DMS53 (cell line): ENCODE results near the gene CHN2.
"Not testable (repeated sequence)": the region's sequence is repeated elsewhere in the genome, so short reads cannot be mapped to it uniquely, and the experiment has no call there.

ENCODE experiments used
- DNase-seq: peaks from one replicate; lab custom pipeline; 2025; lab: John Stamatoyannopoulos, UW

CHN2 gene

DNA sequence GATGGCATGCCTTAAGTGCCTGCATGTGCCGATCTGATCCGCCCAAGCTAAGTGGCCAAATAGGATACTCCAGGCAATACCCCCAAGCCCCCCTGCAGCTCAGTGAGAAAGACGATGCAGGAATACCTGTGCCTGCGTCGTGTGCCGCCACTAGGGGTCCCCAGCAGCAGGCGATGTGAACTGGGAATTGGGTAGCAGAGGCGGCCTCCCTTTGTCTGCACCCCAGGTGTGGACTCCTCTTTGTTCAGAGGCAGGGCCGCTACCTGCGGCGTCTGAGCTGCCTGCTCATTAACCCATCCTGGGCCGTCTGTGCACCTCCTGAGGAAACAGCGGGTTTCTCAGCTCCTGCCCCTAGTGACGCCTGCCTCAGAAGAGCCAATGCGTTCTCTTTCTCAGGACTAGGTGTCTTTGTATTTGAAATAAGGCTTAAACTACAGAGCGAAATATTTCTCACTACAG, 4.8 kb upstream of the CHN2 start:
- peak; percentile 97 for DNase-seq

DNA sequence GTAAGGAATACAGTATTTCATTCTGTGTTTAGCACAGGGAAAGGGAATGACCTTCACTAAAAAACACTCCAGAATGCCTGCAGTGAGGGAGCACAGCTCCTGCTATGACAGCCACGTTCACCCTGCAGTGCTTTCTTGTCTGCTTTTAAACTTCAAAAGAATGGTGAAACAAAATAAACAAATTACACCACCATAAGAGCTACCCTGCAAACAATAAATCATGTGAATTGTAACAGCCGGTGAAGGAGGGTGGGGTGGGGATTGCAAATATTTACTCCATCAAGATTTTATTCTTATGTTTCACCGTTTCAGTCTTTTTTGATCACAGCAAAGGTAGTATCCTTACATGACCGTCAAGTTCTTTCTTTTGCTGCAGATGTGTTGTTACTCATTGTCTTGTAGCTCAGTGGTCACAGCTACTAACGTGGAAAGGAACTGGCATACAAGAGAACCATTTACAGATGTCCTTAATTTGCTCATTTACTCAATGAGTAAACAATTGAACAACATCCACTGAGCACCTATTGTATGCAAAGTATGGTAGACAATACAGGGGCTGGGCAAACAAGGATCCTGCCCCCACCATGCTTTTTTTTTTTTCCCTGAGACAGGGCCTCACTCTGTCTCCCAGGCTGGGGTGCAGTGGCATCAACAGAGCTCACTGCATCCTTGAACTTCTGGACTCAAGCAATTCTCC, 4.1 kb upstream of the CHN2 start:
- peak; percentile 86 for DNase-seq

DNA sequence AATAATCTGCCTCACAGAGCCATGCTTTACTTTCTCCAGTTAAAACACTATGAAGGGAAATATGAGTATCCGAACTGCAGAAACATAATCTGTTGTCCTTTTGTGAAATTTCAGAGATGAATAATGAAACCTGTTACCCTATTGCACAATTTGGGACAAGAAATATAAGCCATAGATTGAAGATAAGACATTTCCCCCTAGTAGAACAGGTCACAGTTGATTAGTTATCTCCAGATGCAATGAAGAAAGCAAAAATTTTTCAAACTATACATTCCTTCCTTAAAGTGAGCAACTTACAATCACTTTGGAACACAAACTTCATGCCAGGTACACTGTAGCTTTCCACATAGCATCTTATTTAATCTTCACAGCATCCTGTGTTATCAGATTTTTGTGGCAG, 2.3 kb upstream of the CHN2 start:
- no peak for DNase-seq

GRCh38 chr7:29192811-29193210, 1.8 kb upstream of the CHN2 start:
- DNase-seq: peak; percentile 18

GRCh38 chr7:29193316-29194205, 1.0 kb upstream of the CHN2 start:
- peak; percentile 79 for DNase-seq

- peak; percentile 92 for DNase-seq
Observed at GRCh38 chr7:29194206-29194593, 375 bp upstream of the CHN2 start.

DNA sequence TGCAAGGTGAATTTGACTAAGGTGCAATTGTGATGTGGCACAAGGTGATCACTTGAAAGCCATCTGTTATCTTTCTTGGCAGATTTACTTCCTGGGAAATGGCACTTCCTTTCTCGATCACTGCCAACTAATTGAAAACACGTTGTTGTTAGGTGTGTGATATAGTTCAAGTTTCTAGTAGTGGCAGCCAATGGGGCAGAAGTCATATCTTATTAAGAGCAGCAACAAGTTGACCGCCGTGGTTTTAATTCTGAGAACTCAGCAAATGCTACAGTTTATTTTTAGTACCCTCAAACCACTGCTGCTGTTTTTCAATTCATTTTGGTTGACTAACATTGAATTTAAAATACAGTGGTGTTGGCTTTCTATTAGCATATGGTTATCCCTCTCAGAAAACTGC, 1.6 kb downstream of the CHN2 start:
- peak; percentile 36 for DNase-seq

DNA sequence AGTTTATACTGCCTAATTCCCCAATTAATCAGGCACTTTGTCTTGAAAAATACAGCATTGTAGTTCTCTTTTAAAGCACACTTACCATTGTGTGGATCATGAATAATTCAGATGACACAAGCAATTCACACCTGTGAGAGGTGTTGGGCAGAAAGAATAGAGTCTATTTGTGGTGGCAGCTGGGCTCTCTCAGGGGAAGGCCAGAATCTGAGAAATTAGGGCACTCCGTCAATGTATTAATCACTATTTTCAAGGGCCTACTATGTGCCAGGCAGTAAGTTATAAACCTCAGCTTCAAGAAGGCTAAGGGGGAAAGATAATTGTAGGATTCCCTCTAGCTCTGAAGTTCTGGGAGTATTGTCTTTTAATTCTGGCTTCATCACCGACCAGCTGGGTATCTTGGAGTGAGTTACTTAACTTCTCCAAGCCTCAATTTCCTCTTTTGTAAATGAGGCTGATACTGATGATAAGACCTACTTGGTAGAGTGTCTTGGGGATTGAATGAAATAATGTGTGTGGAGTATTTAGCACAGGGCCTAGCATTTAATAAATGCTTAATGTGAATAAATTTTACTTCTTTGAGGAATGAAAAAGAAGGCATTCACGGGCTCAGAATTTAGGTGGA, 2.5 kb downstream of the CHN2 start:
- peak; percentile 24 for DNase-seq

GRCh38 chr7:29197916-29198315, 3.3 kb downstream of the CHN2 start:
- no peak for DNase-seq

GRCh38 chr7:29199776-29200175, 5.2 kb downstream of the CHN2 start:
- DNase-seq: no peak

DNA sequence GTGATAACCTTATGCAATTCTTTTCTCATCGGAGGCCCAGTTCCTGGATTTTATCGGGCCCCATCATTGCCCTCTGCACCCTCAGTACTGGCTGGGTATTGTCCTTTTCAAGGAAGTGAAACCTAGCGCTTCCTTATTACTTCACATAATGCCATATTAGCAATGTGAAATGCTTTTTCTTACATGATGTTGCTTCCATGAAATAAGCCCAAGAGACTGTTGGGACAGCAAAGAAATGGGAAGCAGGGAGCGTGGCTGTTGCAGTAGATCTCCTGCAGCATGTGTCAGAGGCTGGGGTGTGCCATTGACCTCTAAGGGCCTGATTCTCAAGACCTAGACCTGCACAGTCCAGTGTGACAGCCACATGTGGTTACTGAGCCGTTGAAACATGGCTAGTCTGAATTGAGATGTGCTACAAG, 8.1 kb downstream of the CHN2 start:
- no peak for DNase-seq

DNA sequence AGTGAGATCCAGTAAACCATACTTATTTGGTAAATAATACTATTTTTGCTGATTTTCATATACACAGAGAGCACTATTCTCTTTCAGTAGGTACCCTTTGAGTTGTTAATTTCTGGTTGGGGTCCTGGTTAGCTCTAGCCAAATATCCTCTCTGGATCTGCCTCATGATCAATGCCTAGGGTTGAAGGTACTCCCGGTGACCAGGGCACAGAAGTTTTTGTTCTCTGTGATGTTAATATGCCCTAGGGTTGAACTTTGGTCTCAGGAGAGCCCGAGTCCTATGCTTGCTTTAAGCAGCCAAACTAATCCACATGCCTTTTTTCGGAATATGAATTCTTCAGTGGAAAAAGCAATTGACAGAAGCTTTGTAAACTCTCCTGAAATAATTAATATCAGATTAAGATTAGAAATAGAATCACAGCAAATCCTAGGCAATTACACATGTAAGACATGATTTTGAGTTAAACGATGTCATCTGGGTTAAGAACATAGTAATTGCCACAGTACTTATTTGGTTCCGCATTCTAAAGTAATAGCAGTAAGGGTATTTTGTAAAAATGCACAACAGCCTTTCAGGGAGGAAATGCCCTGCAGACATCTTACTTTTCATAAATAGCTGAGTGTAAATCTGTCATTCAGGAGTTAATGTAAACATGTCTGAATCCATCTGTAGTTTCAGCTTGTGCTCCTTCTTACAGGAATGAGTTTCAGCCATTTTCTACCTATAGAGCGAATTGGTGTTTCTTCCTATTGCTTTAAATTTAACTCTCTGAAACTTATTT, 10.1 kb downstream of the CHN2 start:
- DNase-seq: no peak

DNA sequence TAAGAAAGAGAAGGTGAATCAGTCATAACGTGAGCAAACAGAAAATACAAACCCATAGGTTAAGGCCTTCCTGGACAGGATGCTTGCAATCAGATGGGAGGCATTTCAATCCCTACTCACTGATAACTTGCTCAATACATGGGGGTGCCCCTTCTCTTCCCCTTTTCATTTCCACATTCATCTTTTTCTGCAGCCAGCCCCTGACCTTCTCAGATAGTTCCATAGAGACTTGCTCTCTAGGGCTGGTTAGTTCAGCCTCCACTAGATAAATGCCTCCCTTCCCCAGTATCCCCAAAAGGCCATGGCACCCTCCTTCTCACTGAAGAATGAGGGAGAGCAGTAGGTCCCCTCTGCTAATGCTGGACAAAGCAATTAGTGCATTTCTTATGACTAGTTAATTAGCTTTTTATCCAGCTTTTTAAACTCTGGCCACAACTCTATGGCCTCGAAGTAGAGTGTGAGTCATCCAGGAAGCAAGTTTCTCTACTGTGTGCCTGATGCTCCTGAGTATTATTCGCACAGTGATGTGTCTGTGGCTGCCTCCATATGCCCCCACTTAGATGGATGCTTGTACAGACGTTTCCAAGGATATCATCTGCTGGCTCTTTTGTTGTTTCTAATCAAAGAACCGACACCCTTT, 12.7 kb downstream of the CHN2 start:
- DNase-seq: peak; percentile 79

GRCh38 chr7:29208410-29209250, 14.1 kb downstream of the CHN2 start:
- no peak for DNase-seq

GRCh38 chr7:29209745-29210144, 15.2 kb downstream of the CHN2 start:
- DNase-seq: no peak

- not testable (repeated sequence) for DNase-seq
Observed at GRCh38 chr7:29212736-29213135, 18.2 kb downstream of the CHN2 start.

DNA sequence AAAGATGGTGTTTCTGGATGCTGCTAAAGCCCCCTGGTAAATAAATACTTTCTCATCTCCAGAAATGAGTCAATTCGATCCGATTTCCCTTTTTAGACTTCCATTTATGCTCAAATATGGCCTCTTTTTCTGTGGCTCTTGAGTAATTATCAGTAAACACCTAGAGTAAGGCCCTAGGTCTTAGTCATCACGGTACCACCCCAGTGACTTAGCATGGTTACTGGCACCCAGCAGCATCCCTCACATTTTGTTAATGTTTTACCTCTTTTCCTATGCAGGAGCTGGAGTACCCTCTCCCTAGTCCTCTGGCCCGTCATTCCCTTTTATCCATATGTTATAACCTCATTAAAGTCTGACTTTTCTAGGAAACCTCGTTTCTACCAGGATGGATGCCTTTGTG, 19.5 kb downstream of the CHN2 start:
- DNase-seq: peak; percentile 58

DNA sequence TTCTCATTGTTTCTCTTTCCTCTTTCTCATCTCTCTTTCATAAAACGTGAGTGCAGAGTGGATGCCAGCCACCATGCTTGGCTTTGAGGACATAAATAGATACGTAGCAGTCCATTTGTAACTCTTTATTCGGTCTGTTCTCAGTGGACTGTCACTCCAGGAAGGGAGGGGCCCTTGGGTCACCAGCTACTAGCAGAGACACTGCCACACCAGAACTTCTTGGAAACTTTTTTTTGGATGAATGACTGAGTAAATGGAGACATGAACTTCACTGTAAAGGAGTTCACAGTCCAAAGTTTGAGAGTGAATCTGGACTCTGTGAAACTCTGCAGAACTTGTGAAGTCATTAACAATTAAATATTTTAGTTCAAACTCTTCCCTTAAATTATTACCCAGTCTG, 20.2 kb downstream of the CHN2 start:
- DNase-seq: no peak

DNA sequence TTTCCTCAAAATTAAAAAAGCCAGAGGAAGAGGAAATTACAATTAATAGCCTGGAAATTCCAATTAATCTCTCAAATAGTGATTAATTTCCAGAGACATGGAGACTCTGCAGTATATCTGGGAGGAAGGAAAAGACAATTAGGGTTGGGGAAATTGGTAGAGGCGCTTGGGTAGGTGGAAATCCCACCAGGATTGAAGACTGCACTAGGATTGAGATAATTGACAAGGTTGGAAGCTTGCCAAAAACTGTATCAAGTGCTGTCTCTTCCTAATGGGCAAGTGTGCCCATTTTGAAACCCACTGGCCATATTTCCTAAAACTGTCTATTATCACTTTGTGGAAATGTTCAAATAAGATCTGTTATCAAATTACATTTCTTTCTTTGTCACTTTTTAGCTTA, 21.6 kb downstream of the CHN2 start:
- no peak for DNase-seq

DNA sequence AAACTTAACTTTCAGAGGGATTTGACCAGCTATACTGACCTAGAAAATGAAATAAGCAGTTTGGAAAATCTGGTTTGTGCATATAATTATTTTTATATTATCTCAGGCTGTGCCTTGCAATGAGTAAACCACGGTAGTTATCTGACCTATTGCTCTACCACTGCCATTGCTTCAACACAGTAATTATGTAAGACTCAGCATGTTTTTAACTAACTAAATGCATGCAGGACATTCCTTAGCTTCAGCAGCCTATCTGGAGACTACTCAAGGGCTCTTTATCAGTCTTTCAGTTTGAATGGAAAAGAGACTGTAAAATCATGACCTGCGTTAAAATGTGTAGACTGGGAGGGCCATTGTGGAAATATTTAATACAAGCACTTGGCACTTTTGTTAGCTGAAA, 22.5 kb downstream of the CHN2 start:
- no peak for DNase-seq

DNA sequence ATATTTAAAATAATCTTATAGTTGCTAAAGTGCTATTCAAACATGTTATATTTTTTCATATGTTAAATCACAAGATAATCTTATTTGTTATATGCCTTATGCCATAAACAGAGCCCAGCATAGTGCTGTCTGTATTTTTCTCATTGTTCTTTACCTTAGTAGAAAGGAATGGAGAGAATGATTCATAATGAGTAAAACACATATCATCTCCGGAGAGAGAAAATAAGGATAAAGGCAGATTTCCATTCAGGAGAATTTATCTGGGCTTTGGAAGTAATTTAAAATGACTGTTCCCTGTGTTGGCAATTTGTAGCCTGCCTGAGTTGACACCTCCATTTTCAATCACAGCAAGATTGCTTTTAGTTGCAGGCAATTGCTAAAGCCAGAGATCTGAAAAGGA, 30.2 kb downstream of the CHN2 start:
- no peak for DNase-seq
